ENCODE data around the gene FLYWCH2. TPM values are rescaled to one million over a fixed set of nuclear protein-coding genes. Genes with fewer than 3 reads are reported as not detected.

FLYWCH2 gene
- polyA plus RNA-seq, 2 of the 4 experiments (the other 2 are of a cell fraction) = 23.2 to 41.2 TPM

GRCh38 chr16:2834968-2835367, 48.0 kb upstream of the FLYWCH2 start:
- no peak for TF ChIP-seq CBX8 (IDR thresholded peaks at IDR 0.05)
- peak overlapping the region; percentile 79 to 90 for H3K27ac ChIP-seq
- H3K4me3 ChIP-seq = no peak overlapping the region
- 90% methylated on average over 2 of the region's 3 CpGs for WGBS (ENCODE audit: missing lambda C conversion rate)
- DNase-seq (ENCODE audit: low read depth in 1 of 2, low spot score in 1 of 2) (no peak), ATAC-seq (no peak), FAIRE-seq (no peak)
- POLR2A ChIA-PET = no interaction called here
- CTCF ChIA-PET = no interaction called here
- H3K9me3 ChIP-seq = no peaks in the 10 kb centered on the region
- peak overlapping the region; percentile 60 for H3K4me2 ChIP-seq
- peaks cover 45% of the 10 kb centered on the region for H3K4me1 ChIP-seq

- ATAC-seq = peak; percentile 74 to 82
- Histone ChIP-seq H3K4me1 (peaks cover 41% of the 10 kb centered on the region), H3K4me3 (no peak overlapping the region), H3K4me2 (peak overlapping the region; percentile 60), H3K9me3 (no peaks in the 10 kb centered on the region), H3K27ac (peak overlapping the region; percentile 79 to 90)
- ChIA-PET POLR2A (interaction anchor here (0.8 kb wide), 1 partner anchor 32 kb away, joined by 4 read pairs; no protein-coding TSS in a partner anchor), CTCF (interaction anchor here (1.0 to 1.6 kb wide), 2 partner anchors 32 to 83 kb away, joined by 3 to 10 read pairs; no protein-coding TSS in a partner anchor)
- FAIRE-seq = peak; percentile 99
- DNase-seq (ENCODE audit: low read depth in 1 of 2, low spot score in 1 of 2) = peak; percentile 90 to 93
- 20% methylated on average over 20 of the region's 22 CpGs for WGBS (ENCODE audit: missing lambda C conversion rate)
- TF ChIP-seq HDAC2 (IDR thresholded peaks at IDR 0.05) (no peak), TP53 (CRISPR knock-in tag; IDR thresholded peaks at IDR 0.05) (no peak), HES2 (IDR thresholded peaks at IDR 0.05) (no peak), HOXB5 (CRISPR knock-in tag; IDR thresholded peaks at IDR 0.05) (0 out of 2 replicates have a peak, but pooled peaks have one; percentile 17), TFCP2L1 (CRISPR knock-in tag; IDR thresholded peaks at IDR 0.05) (no peak), POLR2AphosphoS2 (conservative IDR thresholded peaks at IDR 0.05; ENCODE audit: low read length) (no peak), FOSB (CRISPR knock-in tag; IDR thresholded peaks at IDR 0.05) (no peak), JUN (IDR thresholded peaks at IDR 0.05) (peak; percentile 74 to 83; a peak in 4 of 5 replicates), JUNB (IDR thresholded peaks at IDR 0.05) (peak; percentile 89), ZSCAN20 (CRISPR knock-in tag; IDR thresholded peaks at IDR 0.05) (no peak), GATA3 (IDR thresholded peaks at IDR 0.05; ENCODE audit: borderline replicate concordance) (peak; percentile 62; the same call in 1 of the 2 replicates), NPAS2 (CRISPR knock-in tag; IDR thresholded peaks at IDR 0.05; ENCODE audit: borderline replicate concordance) (no peak), SMC3 (IDR thresholded peaks at IDR 0.05) (0 out of 3 replicates have a peak, but pooled peaks have one; percentile 11), HEYL (CRISPR knock-in tag; IDR thresholded peaks at IDR 0.05) (no peak), FOXS1 (CRISPR knock-in tag; IDR thresholded peaks at IDR 0.05) (no peak), FOSL2 (IDR thresholded peaks at IDR 0.05) (peak; percentile 71), FOSL2 (CRISPR knock-in tag; IDR thresholded peaks at IDR 0.05) (peak; percentile 93), CEBPB (IDR thresholded peaks at IDR 0.05) (peak; percentile 24 to 52; a peak in 1 of 4 replicates), HOXA7 (CRISPR knock-in tag; IDR thresholded peaks at IDR 0.05) (no peak), EP300 (IDR thresholded peaks at IDR 0.05) (peak; percentile 76 to 85; a peak in 3 of 5 replicates), KDM1A (IDR thresholded peaks at IDR 0.05; ENCODE audit: low read depth) (no peak), NR3C1 (IDR thresholded peaks at IDR 0.05) (no peak), POLR2A (IDR thresholded peaks at IDR 0.05; ENCODE audit: low read length) (no peak), MAX (IDR thresholded peaks at IDR 0.05) (peak; percentile 86), RCOR1 (IDR thresholded peaks at IDR 0.05; ENCODE audit: low read depth, low read length) (no peak), RAD21 (conservative IDR thresholded peaks at IDR 0.05 in 1 of 2, IDR thresholded peaks at IDR 0.05 in 1 of 2) (no peak), ZNF302 (CRISPR knock-in tag; IDR thresholded peaks at IDR 0.05) (no peak), USF2 (IDR thresholded peaks at IDR 0.05) (peak; percentile 12; the same call in 1 of the 2 replicates), EHMT2 (IDR thresholded peaks at IDR 0.05; ENCODE audit: low read depth) (no peak), NFE2L2 (conservative IDR thresholded peaks at IDR 0.05; ENCODE audit: low read length) (no peak), CBX2 (IDR thresholded peaks at IDR 0.05; ENCODE audit: borderline replicate concordance, low read depth) (no peak)
- TF ChIP-seq, protein P1, sequence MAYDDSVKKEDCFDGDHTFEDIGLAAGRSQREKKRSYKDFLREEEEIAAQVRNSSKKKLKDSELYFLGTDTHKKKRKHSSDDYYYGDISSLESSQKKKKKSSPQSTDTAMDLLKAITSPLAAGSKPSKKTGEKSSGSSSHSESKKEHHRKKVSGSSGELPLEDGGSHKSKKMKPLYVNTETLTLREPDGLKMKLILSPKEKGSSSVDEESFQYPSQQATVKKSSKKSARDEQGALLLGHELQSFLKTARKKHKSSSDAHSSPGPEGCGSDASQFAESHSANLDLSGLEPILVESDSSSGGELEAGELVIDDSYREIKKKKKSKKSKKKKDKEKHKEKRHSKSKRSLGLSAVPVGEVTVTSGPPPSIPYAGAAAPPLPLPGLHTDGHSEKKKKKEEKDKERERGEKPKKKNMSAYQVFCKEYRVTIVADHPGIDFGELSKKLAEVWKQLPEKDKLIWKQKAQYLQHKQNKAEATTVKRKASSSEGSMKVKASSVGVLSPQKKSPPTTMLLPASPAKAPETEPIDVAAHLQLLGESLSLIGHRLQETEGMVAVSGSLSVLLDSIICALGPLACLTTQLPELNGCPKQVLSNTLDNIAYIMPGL (CRISPR knock-in tag; IDR thresholded peaks at IDR 0.05; ENCODE audit: borderline replicate concordance) = no peak
- TF ChIP-seq, protein P2, sequence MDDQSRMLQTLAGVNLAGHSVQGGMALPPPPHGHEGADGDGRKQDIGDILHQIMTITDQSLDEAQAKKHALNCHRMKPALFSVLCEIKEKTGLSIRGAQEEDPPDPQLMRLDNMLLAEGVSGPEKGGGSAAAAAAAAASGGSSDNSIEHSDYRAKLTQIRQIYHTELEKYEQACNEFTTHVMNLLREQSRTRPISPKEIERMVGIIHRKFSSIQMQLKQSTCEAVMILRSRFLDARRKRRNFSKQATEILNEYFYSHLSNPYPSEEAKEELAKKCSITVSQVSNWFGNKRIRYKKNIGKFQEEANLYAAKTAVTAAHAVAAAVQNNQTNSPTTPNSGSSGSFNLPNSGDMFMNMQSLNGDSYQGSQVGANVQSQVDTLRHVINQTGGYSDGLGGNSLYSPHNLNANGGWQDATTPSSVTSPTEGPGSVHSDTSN (IDR thresholded peaks at IDR 0.05) = no peak
- TF ChIP-seq, protein P3, sequence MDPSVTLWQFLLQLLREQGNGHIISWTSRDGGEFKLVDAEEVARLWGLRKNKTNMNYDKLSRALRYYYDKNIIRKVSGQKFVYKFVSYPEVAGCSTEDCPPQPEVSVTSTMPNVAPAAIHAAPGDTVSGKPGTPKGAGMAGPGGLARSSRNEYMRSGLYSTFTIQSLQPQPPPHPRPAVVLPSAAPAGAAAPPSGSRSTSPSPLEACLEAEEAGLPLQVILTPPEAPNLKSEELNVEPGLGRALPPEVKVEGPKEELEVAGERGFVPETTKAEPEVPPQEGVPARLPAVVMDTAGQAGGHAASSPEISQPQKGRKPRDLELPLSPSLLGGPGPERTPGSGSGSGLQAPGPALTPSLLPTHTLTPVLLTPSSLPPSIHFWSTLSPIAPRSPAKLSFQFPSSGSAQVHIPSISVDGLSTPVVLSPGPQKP (IDR thresholded peaks at IDR 0.05; ENCODE audit: low read depth, low read length) = no peak
Measured at GRCh38 chr16:2835638-2836493, 47.1 kb upstream of the FLYWCH2 start.

All from A549 (cell line).